GM10847 (cell line): ENCODE data around the gene B3GNT5.

Source experiments
- POLR2A ChIP-seq: IDR thresholded peaks from 2 replicates; pipeline ENCODE4 v1.6.1; 2011; ENCODE audit not compliant: insufficient read length; ENCODE audit errors: extremely low read depth

B3GNT5 gene

DNA sequence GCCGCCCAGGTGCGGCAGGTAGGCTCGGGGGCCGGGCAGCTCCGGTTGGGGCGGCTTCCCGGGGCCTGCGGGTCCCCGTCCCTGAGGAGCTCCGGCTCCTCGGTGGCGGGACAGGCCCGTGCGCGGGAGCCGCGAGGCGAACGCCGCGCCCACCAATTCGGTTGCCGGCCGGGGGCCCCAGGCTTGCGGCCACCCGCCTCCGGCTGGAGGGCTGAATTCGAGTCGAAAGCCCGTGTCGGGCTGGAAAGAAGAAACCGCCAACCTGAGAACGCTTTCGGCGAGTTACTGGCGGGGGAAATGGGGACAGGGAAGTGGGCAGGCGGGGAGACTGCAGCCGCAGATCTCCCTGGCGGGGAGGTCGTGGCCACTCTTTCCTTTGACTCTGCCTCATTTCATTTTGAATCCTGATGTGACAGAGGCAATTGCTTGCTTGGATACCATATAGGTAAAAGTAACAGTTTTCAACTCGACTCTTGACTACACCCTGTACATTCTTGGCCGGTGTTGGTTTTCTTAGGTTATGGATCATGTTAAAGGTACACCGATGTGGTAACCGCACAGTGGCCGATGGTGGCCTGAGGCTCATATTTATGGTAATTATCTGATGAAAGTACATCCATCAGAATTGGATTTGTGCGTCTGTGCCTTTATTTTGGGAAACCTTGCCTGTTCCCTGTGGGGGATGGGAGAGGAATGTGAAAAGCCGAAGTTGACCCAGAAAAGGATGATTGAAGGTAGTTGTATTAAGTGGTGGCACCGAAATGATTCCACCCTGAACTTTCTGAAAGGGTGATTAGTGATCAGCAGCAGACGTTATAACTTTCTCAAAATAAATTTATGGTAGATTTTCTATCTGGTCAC is 1.7 kb downstream of the B3GNT5 start:
- no peak for TF ChIP-seq POLR2A

DNA sequence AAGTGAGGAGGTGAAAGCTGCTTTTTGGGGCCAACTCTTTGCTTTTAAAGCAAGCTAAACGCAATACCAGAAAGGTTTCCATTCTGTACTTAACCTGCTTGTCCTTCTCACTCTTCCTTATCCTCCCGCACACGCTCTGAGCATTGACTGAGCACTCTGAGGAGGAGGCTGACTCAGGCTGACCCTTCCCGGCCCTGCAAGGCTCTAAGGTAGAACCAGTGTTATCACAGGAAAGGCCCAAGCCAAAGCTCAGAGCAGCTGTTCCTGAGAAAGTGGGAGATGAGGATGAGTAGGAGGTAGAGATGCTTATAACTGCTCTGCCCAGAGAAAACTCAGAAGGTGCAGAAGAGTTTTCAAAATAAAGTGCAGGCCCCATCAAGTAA is 2.3 kb downstream of the B3GNT5 start:
- no peak for TF ChIP-seq POLR2A

DNA sequence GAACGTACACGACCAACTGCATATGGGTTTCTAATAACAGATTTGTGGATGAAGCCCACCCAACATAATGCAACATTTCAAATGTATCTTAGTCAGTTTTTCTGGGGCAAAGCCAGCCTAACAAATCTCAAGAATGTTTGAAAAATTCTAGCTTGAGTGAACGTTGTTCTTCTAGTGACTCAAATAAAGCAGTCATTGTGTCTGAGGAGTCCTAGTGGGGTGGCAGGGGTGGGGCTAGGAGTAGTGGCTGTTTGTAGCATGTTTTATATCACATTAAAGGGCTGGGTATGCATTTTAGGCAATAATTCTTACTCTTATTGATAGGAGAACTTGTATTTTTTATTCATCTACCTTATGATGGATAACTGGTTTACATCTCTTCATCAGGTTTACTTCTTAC is 6.0 kb downstream of the B3GNT5 start:
- no peak for TF ChIP-seq POLR2A

DNA sequence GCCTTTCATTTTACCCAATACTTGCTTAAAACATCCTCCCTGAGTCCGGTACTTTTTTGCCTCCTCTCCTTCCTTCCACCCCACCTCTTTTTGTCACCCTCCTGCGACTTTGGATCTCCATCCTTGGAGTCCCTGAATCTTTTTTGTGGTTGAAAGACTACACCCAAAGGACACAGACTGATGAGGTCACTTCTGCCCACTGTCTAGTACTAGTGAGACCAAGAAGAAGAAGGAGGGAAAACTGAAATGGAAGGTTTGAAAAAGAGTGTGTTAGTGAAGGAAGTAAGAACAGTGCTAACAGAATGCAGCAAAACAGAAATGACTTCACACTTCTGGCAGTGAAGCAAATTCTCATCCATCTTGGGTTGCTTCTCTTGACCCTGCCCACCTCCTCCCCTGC is 6.6 kb downstream of the B3GNT5 start:
- no peak for TF ChIP-seq POLR2A

DNA sequence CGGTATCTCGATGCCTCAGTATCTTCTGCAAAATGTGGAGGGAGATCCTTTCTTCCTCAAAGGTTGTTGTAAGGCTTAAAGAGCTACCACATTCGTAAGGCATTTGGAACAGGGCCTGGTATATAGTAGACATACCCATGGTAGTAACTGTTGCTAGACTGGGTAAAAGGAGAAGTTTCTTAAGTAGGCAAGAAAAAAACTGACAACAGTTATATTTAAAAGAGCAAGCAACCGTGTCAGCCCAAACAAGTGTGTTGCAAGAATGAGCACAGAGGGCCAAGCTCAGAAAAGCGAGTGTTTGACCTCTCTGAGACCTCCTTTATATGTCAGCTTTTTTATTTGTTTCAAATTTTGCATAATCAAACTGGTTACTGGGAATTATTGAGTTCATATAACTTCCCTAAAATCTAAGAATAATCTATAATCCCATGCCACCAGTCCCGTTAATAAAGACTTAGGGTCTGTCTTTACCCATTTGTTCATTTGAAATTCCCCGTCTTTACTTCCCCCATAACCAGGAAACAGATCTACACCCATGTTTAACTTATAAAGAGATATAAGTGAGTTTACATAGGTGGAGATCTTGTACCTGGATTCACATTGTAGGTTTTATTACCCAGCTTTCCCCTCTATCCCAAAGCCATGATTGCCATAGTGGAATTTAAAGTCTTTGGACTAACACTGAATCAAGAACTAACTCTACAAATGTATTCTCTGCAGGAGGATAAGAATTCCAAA is 7.3 kb downstream of the B3GNT5 start:
- TF ChIP-seq POLR2A: no peak

DNA sequence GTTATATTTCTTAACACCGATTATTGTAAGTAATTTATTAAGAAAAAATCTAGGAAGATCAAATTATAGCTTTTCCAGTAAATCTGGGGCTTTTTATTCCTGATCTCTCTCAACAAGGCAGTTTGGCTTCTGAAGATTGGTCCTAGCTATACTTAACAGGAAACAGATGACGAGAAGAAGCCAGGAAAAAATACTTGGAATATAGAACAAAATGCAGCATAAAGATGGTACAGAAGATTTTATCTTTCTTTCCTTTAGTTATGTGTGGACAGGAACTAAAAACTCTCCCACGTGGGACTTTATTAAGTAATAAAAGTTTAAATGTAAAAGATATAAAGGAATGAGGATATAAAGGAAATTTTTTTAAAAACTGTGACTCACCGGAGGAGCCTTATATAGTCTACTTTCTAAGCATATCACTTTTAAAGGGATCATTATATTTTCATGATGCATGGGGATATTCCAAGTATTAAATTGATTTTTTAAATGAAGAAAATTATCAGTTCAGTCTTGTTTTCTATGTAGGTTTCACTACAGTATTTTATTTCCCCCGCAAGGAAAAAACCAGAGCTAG is 8.2 kb downstream of the B3GNT5 start:
- no peak for TF ChIP-seq POLR2A

DNA sequence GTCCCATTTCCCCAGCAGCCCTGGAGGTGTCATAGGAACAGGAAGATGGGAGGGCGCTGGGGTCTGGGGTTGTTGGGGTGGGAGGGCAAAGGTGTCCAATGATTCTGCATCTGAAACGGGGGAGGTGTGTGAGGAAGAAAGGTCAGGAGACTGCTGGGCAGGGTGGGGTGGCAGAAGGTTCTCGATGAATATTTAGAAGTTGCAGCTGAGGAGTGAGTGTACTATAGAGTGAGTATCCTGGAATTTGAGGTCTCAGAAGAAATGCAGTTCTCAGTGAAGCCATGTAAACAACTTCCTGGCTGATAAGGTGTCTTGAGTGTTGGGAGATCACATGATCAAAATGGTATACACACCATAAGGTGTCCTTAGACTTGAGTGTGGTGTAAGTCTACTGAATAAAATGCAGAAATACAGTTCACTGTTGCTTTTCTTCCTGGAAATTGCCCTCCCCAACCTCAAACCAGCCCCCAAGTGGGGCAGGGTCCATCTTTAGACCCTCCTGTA is 9.9 kb downstream of the B3GNT5 start:
- TF ChIP-seq POLR2A: no peak

DNA sequence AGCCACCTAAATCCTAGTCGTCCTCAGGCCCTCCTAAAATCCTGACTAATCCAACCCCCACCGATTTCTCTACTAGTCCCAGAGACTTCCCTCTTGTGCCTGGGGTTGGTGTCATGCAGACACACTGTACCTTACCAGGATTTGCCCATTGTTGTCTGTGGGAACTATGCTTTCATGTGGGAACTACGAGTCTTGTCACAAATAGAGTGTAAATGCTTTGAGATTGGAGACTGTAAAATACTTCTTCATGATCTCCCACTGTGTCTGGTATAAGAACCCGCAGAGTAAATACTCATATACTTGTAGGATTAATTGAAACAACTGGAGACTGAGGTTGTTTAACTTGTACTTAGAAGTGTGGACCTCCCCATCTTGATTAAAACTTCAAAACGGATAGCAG is 11.2 kb downstream of the B3GNT5 start:
- TF ChIP-seq POLR2A: no peak

DNA sequence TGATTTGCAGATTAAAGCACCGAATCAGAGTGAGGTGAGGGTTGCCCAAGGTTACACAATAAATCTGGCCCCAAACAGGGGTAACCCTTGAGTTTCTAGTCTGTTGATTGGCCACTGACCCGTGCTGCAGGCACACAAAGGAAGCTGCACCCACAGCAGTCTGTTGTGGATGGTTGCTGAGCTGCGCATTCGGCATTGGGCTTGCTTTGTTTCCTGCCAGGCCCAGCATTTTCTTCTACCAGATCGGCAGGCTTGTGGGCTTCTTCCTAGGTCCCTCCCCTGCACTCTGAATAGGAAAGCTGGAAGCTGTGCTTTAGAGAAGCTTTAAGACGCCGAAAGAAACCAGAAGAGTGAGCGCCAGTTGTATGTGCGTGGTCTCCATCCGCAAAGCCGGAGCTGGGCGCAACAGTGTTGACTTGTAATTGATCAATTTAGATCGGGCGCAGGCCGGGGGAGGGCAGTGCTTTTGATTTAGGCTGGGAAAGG is 12.1 kb downstream of the B3GNT5 start:
- no peak for TF ChIP-seq POLR2A

DNA sequence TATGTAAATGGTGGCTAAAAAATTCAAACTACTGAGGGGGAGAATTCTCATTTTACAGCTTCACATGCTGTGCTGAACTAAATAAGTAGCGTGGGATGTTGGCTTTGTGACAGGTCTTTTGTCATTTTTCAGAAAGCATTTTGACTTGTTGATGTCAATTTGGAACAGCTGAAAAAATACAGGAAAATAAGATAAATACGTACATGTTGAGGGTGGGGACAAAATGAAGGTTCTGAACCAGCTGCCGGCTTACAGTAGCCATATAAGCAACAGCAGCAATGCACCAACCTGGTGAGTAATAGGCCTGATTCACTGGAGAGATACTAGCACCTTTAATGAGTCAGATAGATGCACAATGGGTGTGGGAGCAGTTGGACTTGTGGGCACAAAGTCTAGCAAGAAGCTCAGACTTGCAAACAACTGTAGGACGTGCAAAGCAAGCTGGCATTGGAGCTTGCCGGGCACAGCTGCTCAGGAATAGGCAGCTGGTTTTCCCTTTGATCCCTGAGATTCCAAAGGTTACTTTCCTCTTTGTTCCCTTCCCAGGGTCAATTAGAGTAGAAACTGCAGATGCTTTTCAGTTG is 12.9 kb downstream of the B3GNT5 start:
- TF ChIP-seq POLR2A: no peak

DNA sequence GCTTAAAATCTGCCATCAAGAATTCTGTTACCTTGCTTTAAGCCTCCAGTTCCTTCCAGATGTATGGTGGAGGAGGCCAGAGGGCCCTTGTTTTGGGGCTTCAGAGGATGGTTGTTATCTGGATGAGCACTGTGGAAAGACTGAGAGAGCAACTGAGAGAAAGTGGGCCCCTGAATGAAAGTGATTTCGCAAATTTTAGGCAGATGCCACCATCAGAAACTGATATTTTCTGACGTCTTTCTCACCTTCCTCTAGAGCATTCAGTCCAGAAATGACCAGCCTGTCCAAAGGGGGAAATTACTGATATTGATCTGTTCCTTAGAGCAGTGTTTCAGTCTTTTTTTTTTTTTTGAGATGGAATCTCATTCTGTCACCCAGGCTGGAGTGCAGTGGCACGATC is 13.4 kb downstream of the B3GNT5 start:
- no peak for TF ChIP-seq POLR2A

DNA sequence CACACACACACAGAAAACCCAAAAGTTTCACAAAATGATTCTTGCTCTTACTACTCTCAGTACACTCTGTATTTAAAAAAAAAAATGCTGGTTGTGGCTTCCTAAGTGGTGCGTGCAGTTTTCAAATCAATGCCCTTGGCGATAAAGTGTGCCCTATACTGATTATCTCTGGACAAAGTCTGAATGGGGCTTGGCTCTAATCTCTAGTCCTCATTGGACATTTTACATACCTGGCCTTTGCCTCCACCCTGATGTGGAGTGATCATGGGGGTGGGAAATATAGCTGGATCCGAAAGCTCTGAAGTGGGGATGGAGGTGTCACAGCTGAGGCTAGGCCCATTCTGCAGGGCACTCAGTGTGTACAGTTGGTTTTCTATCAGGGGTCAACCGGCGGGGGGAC is 14.1 kb downstream of the B3GNT5 start:
- TF ChIP-seq POLR2A: no peak

DNA sequence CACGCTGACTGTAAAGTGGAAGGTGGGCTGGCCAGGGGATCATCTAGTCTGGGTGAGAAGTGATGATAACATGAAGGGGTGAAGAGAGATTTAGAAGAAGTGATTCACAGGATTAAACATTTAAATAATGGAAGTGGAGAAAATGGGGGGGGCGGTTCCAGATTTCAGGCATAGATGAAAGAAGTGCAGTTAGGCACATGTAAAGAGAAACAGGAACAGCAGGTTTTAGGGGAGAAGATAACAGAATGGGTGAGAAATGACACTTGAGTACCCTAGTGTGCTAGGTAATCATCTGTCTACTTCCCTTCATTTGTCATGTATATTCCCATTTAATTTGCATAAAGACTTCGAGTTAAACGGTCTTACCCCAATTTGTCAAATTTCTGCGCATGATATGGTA is 15.3 kb downstream of the B3GNT5 start:
- TF ChIP-seq POLR2A: no peak

DNA sequence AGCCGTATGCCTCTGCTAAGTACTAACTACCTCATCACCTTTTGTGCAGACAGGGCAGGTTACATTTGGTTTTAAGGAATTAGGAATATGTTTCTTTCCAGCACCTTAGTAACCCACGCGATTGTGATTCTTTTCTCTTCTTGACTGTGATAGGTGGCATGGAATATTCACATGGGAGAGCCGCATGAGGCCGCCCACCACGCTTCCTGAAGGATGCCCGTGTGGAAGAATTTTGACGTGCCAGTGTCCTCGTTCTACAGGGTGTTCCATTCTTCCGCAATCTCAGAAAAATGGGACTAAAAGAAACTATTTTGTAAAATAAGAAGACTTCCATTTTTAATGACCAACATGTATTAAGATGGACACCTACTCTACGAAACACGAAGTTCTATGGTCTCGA is 16.3 kb downstream of the B3GNT5 start:
- TF ChIP-seq POLR2A: no peak

DNA sequence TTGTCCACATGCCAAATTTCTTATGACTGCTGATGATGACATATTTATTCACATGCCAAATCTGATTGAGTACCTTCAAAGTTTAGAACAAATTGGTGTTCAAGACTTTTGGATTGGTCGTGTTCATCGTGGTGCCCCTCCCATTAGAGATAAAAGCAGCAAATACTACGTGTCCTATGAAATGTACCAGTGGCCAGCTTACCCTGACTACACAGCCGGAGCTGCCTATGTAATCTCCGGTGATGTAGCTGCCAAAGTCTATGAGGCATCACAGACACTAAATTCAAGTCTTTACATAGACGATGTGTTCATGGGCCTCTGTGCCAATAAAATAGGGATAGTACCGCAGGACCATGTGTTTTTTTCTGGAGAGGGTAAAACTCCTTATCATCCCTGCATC is 17.3 kb downstream of the B3GNT5 start:
- no peak for TF ChIP-seq POLR2A
